H1 (cell line): Measurements from ENCODE around the gene POLR2F.

Source experiments
- CREB1 ChIP-seq: IDR thresholded peaks from 2 replicates; pipeline ENCODE4 v1.6.1; 2012; ENCODE audit warnings: inconsistent platforms
- CTCF ChIP-seq, 3 experiments: IDR thresholded peaks; 1 replicate in 2 of 3; 2 replicates in 1 of 3; pipeline versions ENCODE4 v1.5.1 to v1.6.1; 2011; ENCODE audit warnings: low read length in 3 of 3, mild to moderate bottlenecking in 3 of 3, inconsistent platforms in 2 of 3, low read depth in 1 of 3, moderate library complexity in 1 of 3; ENCODE audit not compliant: insufficient read depth in 1 of 3; ENCODE audit errors: control extremely low read depth in 1 of 3
- EP300 ChIP-seq, 2 experiments: IDR thresholded peaks; 1 replicate in 1 of 2; 2 replicates in 1 of 2; pipeline ENCODE4 v1.6.1; 2011 to 2012; ENCODE audit warnings: low read depth in 2 of 2, low read length in 2 of 2, mild to moderate bottlenecking in 2 of 2, borderline replicate concordance in 1 of 2, inconsistent platforms in 1 of 2, moderate library complexity in 1 of 2
- JUND ChIP-seq: IDR thresholded peaks from 2 replicates; pipeline ENCODE4 v1.6.1; 2011; ENCODE audit warnings: mild to moderate bottlenecking, improper control_type of control experiment, low read length
- POLR2AphosphoS5 ChIP-seq: IDR thresholded peaks from 2 replicates; pipeline ENCODE4 v1.6.1; 2011; ENCODE audit warnings: low read depth, low read length
- RAD21 ChIP-seq, 2 experiments: IDR thresholded peaks in 1 of 2; conservative IDR thresholded peaks in 1 of 2; 2 replicates each; pipeline ENCODE4 v1.6.1; 2011; ENCODE audit warnings: low read depth in 2 of 2, low read length in 2 of 2, improper control_type of control experiment in 1 of 2, inconsistent platforms in 1 of 2, mild to moderate bottlenecking in 1 of 2, moderate library complexity in 1 of 2
- RNF2 ChIP-seq: fragments of 200-900, 300-1000 bp; sonication (generic); IDR thresholded peaks from 2 replicates; pipeline ENCODE4 v1.7.1; 2016; ENCODE audit warnings: borderline replicate concordance, low read depth, mild to moderate bottlenecking, antibody characterized with exemption, low read length; ENCODE audit not compliant: poor library complexity, severe bottlenecking; ENCODE audit errors: missing control alignments
- SIRT6 ChIP-seq: IDR thresholded peaks from one replicate; pipeline ENCODE4 v1.7.1; 2012; ENCODE audit warnings: low read length, inconsistent platforms
- SRF ChIP-seq: IDR thresholded peaks from 2 replicates; pipeline ENCODE4 v1.6.1; 2011; ENCODE audit warnings: mild to moderate bottlenecking, low read depth, low read length, moderate library complexity
- YY1 ChIP-seq: IDR thresholded peaks from 2 replicates; pipeline ENCODE4 v1.6.1; 2011; ENCODE audit warnings: low read depth, mild to moderate bottlenecking, low read length
- TF ChIP-seq, protein P1 (sequence below): IDR thresholded peaks from 2 replicates; pipeline ENCODE4 v1.6.1; 2012; ENCODE audit warnings: inconsistent platforms
- TF ChIP-seq, protein P2 (sequence below): IDR thresholded peaks from 2 replicates; pipeline ENCODE4 v1.6.1; 2011; ENCODE audit warnings: low read length, improper control_type of control experiment

DNA sequence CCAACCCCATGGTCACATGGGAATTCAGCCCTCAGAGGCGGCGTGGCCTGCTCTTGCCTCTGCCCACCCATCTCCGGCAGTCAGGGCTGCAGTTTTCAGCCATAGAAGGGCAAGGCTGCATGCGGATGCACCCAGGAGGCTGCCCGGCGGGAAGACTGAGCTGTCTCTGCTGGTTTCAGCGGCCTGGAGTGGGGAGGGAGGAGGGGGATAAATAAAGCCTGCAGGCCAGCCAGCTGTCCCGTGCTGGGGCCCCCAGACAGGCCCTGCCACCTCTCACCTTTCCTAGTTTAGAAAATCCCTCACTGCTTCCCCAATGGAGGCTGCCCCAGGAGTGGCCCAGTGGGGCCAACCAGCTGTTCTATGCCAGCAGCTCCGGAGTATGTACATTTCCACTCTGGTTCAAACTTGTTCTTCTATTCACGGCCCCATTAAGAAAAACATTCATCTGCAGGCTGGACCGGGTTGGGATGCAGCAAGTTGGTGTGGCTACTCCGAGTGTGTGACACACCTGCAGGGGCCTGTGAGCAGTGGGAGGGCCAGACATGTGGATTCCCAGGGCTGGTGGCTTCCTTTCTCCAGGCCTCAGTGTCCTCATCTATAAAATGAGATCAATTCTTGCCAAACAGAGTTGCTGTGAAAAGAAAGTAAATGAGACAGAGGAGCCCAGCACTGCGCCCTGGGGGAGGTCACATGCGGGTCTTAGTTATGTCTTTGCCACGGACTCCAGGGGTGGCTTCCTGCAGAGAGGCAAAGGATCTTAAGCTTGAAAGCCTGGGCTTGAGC, 42.4 kb upstream of the POLR2F start:
- no peak for TF ChIP-seq RNF2
- no peak for TF ChIP-seq CREB1
- TF ChIP-seq CTCF (IDR thresholded peaks at IDR 0.05; ENCODE audit: control extremely low read depth in 1 of 3, insufficient read depth in 1 of 3, low read depth in 1 of 3, low read length in 3 of 3) = no peak
- TF ChIP-seq RAD21 (IDR thresholded peaks at IDR 0.05 in 1 of 2, conservative IDR thresholded peaks at IDR 0.05 in 1 of 2; ENCODE audit: low read depth in 2 of 2, low read length in 2 of 2) = no peak
- no peak for TF ChIP-seq JUND
- TF ChIP-seq SRF = no peak
- TF ChIP-seq EP300 (IDR thresholded peaks at IDR 0.05; ENCODE audit: borderline replicate concordance in 1 of 2, low read depth in 2 of 2, low read length in 2 of 2) = no peak
- no peak for TF ChIP-seq YY1
- no peak for TF ChIP-seq POLR2AphosphoS5
- TF ChIP-seq, protein P1, sequence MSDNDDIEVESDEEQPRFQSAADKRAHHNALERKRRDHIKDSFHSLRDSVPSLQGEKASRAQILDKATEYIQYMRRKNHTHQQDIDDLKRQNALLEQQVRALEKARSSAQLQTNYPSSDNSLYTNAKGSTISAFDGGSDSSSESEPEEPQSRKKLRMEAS = no peak
- TF ChIP-seq, protein P2, sequence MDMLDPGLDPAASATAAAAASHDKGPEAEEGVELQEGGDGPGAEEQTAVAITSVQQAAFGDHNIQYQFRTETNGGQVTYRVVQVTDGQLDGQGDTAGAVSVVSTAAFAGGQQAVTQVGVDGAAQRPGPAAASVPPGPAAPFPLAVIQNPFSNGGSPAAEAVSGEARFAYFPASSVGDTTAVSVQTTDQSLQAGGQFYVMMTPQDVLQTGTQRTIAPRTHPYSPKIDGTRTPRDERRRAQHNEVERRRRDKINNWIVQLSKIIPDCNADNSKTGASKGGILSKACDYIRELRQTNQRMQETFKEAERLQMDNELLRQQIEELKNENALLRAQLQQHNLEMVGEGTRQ = no peak
- no peak for TF ChIP-seq SIRT6
